Stimulated activated CD4-positive, alpha-beta T cell treated with anti-CD3 and anti-CD28 coated beads, Interleukin-15, amount 100 ng/mL, for 1 hour (primary cell): ENCODE measurements around the gene CASTOR1.

Experiments used
- DNase-seq, 2 donors: peaks; one replicate each; pipeline ENCODE4 v3.0.0-alpha.2; 2020; ENCODE audit warnings: low read depth in 1 of 2, low spot score in 1 of 2

The CASTOR1 gene

DNA sequence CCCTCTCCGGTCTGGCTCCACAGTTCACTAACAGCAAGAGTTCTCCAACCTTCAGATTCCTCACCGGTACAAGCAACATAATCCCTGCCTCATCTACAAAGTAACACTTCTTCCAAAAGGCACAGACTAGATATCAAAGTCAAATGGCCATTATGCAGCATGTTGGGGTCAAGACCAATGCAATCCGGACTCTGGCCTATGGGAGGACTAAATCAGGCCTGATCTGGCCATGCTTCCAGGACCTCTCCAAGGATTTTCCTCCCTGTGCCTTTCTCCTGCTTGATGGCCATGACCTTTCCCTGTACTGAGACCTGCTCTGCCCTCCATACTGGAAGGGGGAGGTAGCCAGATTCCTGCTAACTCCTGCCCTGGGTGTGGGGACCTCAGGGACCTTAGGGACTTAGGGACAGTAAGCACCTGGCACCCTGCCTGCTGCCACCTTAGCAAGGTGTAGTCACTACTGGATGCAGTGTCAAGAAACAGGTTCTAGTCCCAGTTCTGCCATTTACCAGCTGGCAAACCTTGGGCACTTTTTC is 30.8 kb upstream of the CASTOR1 start:
- DNase-seq, result no peak

DNA sequence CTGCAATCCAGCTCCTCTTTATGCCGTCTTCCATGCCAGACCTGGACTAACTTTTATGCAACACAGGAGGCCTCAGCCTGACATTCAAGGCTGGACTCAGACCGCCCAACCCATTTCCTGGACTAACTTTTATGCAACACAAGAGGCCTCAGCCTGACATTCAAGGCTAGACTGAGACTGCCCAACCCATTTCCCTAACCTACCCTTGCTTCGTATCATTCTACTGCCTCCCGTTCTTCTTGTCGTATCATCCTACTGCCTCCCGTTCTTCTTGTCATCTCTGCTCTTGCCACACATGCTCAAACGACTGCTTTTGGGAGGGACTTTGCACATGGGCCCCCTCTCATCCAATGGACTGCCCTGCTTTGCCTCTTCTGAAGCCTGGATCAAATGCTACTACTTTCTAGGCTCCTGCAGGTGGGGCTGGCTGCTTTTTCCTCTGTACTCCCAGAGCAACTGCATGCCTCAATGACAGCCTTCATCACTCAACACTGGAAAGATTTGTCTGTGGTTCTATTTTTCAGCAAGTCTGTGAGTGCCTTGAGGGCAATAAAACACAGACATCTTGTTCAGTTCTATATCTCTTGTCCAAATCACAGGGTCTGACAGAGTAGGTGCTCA is 29.6 kb upstream of the CASTOR1 start:
- DNase-seq, result no peak

DNA sequence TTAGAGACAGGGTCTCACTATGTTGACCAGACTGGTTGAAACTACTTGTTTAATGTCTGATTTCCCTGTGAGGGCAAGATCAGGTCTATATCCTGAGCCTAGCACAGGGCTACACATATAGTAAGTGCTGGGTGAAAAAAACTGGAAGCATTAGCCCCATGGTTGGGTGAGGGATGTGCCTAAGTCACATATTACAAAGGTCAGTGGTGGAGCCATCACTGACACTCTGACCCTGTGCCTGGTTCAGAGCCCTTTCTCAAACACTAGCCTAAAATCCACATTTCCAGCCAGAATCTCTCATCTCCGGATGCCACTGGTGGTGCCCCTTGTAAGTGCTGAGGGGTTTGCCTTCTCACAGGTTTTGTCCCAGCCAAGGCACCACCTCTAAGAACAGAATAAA is 28.5 kb upstream of the CASTOR1 start:
- DNase-seq, result no peak

DNA sequence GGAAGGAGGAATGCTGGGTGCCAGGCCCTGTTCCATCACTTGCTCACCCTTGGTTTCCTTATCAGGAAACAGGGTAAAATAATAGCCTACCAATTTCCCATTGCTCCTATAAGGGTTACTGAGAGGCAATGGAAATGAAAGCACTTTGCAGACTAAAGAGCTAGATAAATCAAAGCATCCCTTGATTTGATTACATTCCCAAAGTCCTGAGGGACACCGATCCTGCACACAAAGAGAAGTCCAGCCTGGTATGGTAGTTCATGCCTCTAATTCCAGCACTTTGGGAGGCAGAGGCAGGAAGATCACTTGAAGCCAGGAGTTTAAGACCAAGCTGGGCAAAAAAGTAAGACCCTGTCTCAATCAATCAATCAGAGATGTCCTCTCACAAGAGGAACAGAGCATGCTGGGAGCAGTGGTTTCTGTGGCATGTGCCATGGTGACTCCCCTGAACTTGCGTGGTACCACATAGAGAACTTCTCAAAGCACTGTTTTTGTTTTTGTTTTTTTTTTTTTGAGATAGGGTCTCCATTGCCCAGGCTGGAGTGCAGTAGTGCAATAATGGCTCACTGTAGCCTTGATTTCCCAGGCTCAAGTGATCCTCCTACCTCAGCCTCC is 26.8 kb upstream of the CASTOR1 start:
- no peak for DNase-seq

DNA sequence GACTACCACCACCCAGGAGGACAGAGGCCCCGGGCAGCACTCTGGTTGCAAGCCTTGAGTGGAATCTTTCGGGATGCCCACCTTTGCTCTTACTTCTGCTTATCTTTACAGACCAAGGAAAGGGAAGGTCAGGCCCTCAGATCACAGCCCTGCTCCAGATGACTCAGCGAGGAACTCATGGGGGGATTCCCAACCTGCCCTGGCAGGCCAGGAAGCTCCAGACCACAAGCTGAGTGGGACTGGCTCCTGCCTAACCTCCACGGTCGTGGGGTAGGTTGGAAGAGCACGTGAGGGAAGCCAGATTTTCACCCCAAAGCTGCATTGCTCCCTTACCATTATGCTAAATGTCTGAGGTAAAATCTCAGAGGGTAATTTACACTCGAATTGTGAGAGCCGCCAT is 25.6 kb upstream of the CASTOR1 start:
- DNase-seq, result peak in 1 of 2 donors; percentile 16

DNA sequence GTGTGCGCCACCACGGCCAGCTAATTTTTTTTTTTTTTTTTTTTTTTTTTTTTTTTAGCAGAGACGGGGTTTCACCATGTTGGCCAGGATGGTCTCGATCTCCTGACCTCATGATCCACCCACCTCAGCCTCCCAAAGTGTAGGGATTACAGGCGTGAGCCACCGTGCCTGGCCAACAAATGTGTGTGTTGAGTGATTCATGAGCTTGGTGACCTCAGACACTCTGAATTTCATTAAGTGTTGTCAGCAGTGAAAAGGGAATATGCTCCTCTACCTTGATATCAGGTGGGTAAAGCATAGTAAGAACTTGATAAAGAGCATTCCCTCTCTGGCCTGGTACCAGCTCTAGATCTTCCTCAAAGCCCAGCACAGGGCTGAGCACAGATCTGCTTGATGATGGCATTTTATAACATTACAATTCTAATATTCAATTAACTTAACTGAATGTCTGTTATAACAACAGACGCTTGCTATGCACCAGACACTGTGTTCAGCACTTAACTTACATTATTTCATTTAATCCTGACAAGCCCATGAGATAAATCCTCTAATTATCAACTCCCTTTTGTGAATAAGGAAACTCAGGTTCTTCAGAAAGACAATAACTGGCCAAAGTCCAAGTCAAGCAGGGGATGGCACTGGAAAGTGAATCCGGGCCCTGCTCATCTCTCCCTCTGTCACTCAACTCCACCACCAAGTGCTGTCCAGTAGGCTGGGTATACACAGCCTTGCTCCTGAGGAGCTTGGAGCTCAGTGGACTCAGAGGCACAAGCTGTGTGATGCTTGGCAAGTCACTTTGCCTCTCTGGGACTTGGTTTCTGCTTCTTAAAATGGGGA is 24.4 kb upstream of the CASTOR1 start:
- DNase-seq, result no peak

DNA sequence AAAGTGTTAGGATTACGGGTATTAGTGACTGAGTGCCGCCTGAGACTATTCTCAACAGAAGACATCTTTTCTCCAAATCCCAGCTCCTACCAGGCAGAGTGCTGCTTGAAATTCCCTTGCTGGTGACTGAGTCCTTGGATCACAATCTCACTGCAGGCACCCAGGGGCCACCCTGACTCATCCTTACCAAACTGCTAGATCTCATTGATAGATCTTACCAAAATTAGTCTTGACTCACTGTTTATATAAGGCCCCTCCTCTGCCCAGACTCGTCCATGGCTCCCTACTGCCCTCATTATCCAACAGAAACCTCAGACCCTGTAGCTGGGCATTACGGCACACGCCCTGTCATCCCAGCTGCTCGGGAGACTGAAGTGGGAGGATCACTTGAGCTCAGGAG is 22.7 kb upstream of the CASTOR1 start:
- DNase-seq, result no peak

DNA sequence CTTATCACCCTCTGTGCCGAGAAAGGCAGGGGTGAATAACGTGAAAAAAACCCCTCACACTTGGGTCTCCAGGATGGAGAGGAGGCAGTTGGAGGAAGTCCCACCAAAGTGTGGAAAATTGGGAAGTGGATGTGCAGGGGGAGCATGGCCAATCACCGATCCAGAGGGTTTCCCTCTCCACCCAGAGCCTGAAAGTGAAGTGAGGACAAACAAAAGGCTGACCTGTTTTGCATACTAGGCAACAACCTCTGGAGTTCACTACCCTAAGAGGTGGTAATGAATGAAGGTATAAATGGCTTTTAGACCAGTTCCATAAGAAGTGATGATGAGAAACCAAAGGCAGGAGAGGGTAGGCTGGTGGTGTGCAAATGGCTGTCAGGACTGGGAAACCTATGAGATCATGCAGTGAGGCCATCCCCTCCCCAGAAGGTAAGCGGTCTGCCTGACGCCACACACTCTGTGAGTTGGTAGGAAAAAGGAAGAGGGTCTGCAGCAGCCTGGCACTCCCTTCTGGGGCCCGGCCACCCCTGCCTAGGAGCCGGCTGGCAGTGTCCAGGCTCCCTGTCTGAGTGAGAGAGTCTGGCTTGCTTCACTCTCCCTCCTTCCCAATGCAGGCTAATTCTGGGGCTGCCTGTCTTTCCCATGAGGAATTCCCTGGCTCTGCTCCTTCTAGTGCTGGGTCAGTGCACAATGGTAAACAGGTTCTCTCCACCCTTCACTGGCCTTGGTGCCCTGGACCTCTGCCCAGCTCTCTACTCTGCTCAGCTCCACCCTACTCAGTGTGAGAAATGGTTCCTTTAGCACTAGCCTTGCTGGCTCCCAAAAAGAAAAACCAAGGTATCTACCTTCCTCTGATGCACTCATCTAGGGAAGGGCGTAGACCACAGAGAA is 21.8 kb upstream of the CASTOR1 start:
- DNase-seq, result no peak

DNA sequence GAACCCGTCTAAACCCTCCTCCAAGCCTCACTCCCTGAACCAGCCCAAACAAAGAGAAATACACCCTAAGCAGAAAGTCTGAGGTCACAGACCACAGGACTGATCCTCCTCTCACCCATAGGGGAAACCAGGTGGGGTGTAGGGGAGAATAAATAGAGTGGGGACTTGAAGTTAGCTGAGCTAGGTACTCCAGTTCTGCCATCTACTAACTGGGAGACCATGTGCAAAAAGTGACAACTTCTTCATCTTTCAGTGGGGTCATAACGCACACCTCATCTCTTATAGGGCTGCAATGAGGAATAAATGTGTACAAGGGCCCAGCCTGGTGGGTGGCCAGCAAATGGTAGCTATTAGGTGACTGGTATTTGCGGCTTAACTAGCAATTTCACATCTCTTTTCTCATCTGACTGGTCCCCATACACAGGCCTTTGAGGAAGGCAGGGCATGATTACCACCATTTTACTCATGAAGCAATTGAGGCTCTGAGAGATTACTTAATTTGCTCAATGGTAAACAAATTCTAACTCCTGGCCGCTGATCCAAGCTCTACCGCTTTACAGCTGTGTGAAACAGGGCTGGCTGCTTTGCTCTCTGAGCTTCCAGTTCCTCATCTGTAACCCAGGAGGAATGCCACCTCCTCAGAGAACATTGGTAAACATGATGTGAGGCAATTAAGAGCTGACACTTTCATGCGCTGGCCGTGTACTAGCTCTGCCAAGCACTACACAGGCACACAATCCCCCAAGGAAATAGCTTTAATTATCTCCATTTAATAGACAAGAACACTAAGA is 20.8 kb upstream of the CASTOR1 start:
- no peak for DNase-seq

DNA sequence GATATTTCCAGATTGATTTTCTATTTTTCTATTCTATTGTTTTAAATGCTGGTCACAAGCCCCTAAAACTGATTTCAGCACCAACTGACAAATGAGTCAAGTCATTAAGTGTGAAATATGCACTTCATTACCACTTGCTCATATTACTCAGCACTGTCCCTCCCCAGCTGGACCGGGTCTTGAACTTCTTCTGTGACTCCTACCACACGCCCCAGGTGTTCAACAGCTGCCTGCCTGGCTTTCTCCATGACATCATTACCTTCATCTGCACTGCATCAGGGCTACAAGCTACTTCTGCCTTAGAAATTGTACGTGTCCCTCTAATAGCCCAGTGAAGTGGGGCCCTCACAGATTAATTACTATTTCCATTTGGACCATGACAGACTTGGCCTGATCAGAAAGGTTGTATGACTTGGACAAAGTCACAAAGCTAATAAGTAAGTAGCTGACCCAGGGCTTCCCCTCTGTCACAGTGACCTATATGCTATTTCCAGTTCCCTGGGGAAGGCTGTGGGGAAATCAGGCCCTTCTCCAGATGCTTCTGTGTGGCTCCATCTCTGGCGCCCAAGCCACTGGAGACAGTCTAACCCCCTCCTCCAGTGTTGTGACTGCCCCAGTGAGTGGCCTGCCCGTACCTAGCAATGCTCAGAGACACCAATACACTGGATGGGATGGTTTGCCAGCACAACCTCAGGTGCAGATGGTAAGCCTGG is 19.4 kb upstream of the CASTOR1 start:
- DNase-seq, result no peak

DNA sequence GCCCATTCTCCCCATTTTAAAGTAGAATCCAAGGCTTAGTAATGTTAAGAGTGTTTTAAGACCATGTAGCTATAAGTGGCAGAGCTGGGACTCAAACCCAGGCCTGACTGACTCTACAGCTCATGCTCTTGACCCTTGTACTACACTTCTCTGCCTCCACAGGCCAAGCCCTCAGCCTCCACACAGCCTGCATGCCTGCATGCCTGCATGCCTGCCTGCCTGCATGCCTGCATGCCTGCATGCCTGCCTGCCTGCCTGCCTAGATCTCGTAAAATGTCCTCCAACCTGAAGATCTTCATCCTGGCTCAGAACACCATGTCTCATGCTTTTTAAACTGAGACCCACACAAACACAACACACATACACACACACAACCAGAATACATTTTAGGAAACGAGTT is 18.8 kb upstream of the CASTOR1 start:
- DNase-seq, result no peak

DNA sequence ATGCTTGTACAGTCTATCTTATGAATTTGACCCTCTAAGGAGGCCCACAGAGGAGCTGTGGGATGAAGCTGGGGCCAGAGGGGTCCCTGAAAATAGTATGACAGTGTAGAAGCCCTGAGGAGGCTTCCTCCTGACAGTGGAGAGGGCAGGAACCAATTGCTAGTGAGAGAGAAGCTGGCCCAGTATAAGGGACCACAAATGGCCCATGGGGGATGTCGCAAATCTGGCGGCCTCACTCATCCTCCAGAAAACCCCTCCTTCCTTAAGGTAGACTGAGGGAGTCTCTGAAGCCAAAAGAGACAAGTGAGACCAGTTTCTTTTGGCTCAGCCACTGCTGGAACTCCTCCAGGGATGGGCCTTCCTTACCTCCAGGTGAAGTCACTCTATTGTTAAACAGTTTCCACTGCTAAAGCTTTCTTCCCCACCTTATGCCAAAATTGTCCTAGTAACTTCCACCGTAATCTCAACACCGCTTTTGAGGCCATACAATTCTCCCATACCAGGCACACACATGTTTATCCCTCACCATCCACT is 17.8 kb upstream of the CASTOR1 start:
- no peak for DNase-seq

DNA sequence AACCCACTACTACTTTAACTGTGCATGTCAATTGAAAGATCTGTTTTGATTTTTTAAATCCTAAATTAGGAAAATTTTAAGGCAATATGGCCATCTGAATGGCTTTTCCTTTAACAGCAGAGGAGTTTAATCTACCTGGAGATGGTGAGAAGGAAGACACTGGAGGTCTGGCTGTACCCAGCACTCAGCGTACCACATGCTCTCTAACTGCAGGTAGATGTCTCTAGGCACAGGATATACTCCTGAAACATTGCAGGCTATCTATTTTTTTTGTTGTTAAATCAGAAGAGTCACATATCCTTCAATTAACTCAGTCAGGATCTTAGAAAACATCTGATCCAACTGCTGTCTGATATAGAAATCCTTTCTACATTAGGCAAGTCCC is 17.3 kb upstream of the CASTOR1 start:
- no peak for DNase-seq

DNA sequence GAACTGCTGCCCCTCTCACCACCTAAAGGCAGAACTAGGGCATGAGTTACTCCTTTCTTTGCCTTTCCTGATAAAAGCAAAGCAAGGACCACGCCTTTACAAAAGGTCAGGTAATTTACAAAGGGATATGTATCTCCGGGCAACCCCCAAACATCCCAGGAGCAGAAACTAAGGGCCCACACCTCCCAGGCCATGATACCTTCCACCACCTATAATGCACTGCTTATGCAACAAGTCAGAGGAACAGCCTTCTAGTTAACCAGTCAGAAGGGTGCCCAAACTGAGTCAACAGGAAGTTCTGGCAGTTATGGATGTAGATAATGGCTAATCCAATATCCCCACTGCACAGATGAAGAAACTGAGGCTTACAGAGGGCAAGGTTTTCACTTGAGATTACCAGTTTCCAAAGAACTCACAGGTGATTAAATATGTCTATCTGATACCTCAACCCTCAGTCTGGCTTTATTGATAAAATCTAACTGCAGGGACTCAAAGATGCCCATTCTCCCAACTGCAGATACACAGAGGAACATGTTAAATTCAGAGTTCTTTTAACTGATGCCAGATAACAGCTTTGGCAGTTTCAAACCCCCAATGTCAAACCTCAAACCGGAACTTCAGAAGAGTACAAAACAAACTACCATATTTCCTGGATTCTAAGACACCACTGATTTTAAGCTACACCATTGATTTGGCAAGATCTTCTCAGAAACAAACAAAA is 16.8 kb upstream of the CASTOR1 start:
- no peak for DNase-seq

DNA sequence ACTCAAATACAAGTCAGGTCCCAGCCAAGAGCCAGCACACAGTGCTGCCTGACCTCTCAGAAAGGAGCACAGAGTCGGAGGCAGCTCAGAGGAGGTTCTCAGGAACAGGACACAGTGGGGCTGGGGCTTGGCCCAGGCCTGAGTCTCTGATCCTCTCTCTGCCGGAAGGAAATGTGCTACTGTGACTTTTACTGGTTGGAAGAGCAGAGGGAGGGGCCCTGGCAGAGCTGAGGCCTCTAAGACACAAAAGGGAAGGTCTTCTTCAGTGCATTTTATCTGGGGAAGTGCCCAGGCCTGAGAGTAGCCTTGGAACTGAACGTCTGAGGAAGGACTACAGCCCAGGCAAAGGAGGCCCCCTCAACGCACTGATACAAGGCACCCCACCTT is 16.2 kb upstream of the CASTOR1 start:
- peak in 1 of 2 donors; percentile 26 for DNase-seq

DNA sequence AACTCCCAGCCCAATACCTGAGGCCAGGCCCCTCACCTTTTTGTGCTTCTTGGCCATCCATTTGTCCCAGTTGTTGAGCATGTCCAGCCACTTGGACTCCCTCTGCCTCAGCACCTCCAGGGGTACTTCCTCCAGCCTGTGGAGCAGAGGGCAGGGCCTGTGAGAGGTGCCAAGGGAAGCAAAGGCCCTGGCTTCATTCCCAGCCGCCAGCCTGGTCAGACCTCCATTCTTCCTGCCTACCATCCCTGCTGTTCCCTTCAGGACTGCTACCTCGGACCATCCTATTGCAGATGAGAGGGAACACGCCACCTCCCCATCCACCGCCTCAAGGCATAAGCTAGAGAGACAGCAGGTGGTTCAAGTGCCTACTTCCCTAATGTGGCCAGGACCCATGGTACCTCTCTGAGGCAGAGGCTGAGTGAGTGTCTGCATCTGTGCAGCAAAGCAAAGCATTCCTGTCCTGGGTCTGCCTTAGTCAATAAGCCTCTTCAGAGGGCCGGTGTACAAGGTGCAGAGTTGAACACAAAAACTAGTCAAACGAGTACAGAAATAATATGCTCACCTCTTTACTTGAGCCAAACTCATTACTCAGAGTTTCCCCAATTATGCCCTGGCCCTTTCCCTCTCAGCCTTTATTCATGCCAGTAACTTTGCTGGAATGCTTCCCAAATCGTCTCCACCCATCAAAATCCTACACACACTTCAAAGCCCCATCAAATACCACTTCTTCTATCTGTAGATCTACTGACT is 15.4 kb upstream of the CASTOR1 start:
- no peak for DNase-seq

DNA sequence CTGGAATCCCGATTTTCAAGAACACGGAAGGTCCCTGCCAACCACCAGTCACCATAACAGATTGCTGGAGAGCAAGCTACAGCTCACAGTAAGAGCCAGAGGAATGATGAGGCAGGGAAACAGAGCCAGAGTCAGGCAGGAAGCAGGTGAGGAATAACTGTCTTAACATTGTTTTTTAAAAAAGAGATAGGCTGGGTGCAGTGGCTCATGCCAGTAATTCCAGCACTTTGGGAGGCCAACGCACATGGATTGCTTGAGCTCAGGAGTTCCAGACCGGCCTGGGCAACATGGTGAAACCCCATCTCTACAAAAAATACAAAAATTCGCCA is 13.5 kb upstream of the CASTOR1 start:
- DNase-seq, result no peak
